ENCODE data around the gene OSBP2.

Gene OSBP2

GRCh38 chr22:30940685-30941362 is 246.2 kb downstream of the OSBP2 start:
- DNase-seq (ENCODE audit: low spot score) = no peak

DNA sequence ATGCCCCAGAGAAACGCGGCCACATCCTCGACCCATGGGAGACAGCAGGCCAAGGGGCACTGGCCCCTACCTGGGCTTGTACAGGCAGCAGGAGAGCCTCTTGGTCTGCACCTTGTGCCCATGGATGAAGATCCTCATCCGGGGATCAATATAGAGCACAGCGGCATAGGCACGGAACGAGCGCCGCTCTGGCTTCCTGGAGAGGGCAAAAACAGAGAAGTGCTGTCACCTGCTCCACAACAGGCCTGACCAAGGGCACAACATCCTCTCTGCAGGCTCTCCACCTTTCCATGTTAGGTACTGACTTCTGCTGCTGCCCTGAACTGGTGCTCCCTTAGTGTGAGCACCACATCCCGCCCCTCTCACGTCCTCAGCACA is 246.7 kb downstream of the OSBP2 start:
- DNase-seq (ENCODE audit: low spot score) = no peak

- no peak for DNase-seq (ENCODE audit: low spot score)
These were observed 248.7 kb downstream of the OSBP2 start for GRCh38 chr22:30943368-30943767.

DNA sequence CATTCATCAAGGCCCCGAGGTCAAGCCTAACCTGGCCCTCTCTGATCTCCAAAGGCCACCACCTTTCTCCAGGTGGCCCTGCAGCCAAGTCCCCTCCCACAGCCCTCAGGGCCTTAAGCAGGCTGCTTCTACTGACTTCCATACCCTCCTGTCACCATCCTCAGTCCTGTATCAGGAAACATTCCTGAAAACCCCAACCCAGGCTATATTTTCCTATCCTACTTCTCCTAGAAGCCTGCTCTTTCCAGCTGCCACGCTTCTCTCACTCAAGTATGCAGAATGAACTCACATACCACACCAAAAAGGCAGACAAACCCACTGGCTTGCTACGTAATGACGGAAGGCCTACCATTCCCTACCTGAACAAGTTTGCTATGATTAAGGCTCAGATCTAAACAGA is 250.3 kb downstream of the OSBP2 start:
- DNase-seq (ENCODE audit: low spot score) = no peak

- no peak for DNase-seq (ENCODE audit: low spot score)
These were observed 251.0 kb downstream of the OSBP2 start for GRCh38 chr22:30945653-30946052.

GRCh38 chr22:30946354-30946753 is 251.7 kb downstream of the OSBP2 start:
- no peak for DNase-seq (ENCODE audit: low spot score)

DNA sequence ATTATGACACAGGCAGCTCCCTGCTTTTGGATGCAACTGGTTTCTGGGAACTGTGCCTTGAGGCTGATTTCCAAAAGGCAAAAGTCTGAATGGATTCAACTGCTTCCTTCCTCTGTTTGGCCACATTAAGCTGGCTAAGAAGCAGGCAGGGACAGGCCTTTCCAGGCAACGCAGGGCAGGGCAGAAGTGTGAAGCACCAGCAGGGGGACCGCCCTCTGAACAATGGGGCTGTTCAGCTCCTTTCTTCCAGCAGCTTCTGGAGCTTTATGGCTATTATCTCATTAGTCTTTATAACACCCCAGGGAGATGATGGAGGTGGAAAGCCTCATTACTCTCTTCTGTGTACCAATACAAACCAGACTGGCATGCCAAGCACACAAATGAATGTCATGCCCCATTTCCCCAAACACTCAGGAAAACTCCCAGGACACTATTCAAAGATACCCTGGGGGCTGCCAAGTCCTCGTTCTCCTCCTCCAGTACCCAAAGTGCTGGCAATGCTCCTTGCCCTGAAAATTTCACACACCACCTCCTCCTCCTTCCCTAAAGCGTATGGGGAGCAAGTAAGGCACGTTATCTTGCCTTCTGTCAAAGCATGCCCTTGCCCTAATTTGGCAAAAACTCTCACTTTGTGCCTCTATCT is 252.6 kb downstream of the OSBP2 start:
- DNase-seq (ENCODE audit: low spot score) = no peak

- DNase-seq (ENCODE audit: low spot score) = no peak
These were observed 253.3 kb downstream of the OSBP2 start for GRCh38 chr22:30947816-30948454.

- no peak for DNase-seq (ENCODE audit: low spot score)
These were observed 254.3 kb downstream of the OSBP2 start for GRCh38 chr22:30948930-30949342.

DNA sequence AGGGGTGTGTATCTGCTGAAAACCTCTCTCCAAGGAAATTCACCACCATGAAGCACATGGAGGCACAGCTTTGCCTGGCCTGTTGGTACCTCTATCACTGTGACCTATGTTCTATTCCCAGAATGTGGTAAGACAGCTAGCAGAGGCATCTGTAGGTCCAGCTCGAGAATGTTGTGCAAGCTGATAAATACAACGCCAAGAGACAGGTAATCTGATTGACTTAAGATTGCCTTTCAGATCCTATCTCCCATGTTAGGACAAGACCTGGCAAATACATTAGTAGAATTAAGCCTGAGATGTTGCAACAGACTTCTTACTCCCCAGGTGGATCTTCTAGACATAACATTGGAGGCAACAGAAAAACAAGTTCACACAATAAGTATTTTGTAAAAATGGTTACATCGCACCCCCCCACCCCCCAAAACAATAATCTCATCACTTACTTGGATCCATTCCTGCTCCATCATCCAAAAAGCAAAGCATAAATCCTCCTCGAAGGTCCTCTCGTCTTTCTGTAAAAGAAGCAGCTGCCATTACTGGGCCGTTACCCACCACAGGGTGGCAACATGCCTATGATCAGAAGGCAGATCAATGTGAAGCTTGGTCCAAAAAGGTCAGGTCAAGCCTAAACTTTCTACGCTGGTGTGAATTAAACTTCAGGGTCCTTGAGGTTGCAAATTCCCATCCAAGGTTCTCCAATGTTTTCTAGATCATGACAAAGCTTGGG is 255.4 kb downstream of the OSBP2 start:
- no peak for DNase-seq (ENCODE audit: low spot score)

- no peak for DNase-seq (ENCODE audit: low spot score)
These were observed 258.5 kb downstream of the OSBP2 start for GRCh38 chr22:30953206-30953605.

- no peak for DNase-seq (ENCODE audit: low spot score)
These were observed 260.5 kb downstream of the OSBP2 start for GRCh38 chr22:30955153-30955552.

Measured in germinal center (tissue), 1 donor.